Ishikawa (cell line): Measurements from ENCODE around the gene GALNT6.

Experiments
- RAD21 ChIP-seq: IDR thresholded peaks from 2 replicates; pipeline ENCODE4 v1.6.1; 2012; ENCODE audit warnings: low read depth
- TAF1 ChIP-seq: IDR thresholded peaks from 2 replicates; pipeline ENCODE4 v1.6.1; 2012; ENCODE audit warnings: low read depth, mild to moderate bottlenecking
- TEAD4 ChIP-seq: IDR thresholded peaks from 2 replicates; pipeline ENCODE4 v1.6.1; 2012

DNA sequence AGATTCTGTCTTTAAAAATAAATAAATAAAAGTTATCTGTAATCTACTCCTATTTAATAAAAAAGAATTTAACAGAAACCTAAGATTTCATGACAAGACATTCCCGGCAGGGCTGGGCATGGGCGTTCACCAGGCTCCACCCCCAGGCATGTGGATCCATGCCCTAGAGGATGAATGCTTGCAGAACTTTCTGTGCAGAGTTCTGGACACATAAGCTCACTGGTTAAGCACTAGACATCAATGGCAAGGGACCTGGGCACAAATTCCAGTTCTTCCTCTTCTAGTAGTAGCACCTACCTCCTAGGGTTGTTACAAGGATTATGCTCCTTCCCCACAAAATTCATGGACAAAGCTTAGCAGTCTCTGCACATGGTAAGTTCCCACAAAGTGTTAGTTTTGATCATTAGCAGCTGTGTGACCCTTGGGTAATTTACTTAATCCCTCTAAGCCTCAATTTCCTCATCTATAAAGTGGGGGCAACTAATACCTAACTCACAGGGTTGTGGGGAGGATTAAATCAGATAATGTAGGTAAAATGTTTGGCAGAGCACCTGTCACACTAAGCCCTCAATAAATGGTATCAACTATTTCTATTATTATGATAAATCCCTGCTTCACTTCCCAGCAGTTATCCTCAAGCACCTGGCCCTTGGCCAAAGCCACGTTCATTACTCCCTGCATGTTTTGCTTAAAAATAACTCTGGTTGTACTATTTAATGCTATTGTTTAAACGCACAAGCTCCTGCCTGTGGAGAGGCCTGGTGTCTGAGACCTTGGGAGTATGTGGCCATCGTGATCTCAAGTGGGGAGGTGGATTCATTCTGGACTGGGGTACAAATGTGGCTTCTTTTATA, 9.8 kb downstream of the GALNT6 start:
- TF ChIP-seq TEAD4, result no peak
- TF ChIP-seq RAD21, result no peak
- no peak for TF ChIP-seq TAF1
